COR-L47 (cell line): ENCODE data around the gene KLHL1.
"Not testable (repeated sequence)": the region's sequence is repeated elsewhere in the genome, so short reads cannot be mapped to it uniquely, and the experiment has no call there.

Source experiments
- DNase-seq: peaks from one replicate; lab custom pipeline; 2025; lab: John Stamatoyannopoulos, UW

Gene KLHL1, protein sequence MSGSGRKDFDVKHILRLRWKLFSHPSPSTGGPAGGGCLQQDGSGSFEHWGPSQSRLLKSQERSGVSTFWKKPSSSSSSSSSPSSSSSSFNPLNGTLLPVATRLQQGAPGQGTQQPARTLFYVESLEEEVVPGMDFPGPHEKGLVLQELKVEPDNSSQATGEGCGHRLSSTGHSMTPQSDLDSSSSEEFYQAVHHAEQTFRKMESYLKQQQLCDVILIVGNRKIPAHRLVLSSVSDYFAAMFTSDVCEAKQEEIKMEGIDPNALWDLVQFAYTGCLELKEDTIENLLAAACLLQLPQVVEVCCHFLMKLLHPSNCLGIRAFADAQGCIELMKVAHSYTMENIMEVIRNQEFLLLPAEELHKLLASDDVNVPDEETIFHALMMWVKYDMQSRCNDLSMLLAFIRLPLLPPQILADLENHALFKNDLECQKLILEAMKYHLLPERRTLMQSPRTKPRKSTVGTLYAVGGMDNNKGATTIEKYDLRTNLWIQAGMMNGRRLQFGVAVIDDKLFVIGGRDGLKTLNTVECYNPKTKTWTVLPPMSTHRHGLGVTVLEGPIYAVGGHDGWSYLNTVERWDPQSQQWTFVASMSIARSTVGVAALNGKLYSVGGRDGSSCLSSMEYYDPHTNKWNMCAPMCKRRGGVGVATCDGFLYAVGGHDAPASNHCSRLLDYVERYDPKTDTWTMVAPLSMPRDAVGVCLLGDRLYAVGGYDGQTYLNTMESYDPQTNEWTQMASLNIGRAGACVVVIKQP

DNA sequence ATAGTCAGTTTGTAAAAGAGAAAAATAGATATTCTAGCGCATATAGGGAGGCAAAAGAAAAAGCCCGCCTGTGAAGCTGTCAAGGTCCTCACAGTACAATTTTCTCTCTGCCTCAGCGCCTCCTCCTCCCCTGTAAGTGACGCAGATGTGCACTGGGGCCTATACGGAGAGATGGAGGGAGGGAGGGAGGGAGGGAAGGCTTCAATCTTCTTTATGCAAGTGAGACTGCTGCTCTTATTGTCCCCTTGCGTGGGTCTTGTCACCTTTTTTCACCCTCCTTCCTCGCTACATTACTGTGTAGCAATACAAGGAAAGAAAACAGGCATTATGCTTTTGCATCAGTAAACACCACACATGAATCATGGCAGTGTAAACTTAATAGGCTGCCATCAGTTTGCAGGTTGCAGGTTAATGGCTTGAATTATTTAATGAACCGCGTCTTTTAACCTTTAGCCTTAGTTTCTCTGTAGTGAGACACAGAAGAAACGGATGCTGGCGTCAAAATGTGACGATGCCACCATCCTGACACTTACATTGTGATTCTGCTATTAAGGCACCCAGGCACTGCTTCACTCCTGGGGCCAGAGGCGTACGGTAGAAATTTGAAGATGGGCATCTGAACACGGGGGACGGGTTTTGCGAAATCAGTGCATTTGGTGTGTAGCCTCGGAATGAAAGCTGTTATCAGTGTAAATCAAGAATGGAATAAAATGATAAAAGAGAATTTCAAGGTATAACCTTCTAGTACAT lies at the start of gene KLHL1:
Gene KLHL1 (minus strand): TSS at position 97 of the 750 bp plus-strand sequence. CDS start 753 bp downstream, outside the sequence.
- no peak for DNase-seq

DNA sequence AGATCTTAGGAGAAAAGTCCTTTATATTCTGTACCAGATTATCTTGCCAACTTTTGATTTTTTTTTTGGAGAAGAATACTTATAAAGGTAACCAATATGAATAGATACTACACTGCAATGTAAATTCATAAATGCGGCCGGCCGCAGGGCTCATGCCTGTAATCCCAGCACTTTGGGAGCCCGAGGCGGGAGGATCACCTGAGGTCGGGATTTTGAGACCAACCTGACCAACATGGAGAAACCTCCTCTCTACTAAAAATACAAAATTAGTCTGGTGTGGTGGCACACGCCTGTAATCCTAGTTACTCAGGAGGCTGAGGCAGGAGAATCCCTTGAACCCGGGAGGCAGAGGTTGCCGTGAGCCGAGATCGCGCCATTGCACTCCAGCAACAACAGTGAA lies 34.4 kb upstream of the KLHL1 start:
- DNase-seq, result not testable (repeated sequence)

DNA sequence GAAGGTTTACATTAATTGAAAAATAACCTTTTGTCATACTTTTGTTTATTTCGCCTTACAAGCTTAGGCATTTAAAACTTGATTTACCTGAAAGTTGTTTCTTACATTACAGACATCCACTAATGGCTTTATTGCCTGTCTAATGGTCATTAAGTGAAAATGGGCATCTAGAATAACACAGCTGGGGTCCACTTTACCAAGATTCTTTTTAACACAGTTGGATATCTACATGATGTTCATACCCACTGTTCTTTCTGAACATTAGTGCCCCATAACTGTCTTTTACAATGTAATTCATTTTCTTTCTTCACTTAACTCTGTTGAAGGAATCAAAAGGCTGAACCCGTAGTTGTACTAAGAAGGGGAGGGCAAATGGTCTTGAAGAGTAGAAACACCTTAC lies 19.8 kb upstream of the KLHL1 start:
- DNase-seq, result no peak

DNA sequence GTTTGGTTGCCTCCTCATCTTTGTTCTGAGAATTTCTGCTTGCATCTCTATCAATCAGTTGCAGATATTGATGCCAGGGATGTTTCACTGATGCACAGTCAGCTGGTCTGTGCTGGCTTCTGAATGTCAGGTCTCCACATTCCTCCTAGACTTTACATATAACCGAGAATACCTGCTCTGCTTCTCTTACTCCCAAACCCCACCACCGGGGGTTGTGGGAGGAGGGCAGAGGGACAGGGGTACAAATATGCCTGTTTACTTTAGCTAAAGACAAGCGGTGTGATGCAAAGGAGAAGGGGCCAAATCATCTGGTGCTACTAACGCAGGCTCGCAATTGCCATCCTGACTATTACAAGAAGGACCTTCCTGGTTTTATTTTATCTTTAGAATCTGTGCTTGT lies 17.4 kb upstream of the KLHL1 start:
- no peak for DNase-seq

DNA sequence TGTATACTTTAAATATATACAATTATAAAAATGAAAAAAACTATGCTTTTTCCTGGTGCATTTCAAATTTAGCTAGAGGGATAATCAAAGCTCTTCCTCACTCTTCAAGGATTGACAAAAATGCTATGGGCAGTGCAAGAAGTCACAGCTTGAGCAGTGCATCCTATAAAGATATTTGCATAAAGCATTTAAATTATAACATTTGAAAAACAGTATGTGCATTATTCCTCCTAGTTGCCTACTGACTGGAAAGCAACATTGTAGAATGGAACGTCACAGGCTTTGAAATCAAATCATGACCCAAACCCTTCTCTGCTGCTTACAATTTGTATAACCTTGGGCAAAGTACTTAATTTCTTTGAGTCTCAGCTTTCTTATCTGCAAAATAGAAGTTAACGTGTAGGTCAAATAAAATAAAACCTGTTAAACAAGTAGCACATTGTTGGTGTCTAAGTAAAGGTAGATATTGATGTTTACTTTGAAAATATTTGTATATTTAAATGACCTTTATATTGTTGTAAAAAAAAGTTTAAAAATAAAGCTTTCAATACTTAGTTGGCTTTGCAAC lies 9.2 kb upstream of the KLHL1 start:
- no peak for DNase-seq

DNA sequence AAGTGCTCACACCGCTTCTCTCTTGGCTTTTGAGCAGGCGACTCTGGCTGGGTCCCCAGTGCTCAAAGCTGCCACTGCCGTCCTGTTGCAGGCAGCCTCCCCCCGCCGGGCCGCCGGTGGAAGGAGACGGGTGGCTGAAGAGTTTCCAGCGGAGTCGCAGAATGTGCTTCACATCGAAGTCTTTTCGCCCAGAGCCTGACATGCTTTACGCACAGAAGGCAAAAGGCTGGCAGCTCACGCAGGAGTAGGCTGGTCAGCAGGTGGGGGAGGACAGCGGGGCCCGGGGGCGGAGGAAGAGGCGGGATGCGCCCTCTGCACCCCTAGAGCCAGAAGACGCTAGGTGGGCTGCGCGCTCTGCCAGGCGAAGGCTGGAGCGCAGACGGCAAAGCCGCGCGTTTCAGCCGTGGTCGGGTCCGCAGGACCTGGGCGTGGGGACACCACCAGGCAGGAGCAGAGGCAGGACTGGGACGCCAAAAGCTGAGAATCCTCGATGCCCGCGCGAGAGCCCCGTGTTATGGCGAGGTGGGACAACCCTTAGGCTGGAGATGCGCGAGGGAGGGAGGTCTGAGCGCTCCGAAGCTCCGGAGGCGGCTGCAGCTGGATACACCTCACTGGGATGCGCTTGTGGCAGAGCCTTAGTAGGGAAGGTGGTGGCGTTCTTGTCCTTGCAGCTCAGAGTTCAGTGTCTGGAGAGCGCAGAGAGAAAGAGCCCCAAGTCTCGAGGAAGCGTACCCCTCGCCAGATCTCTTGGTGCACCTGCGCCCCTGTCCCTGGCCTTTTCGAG lies 562 bp downstream of the KLHL1 start, which contains the start of gene ATXN8OS:
Gene ATXN8OS (plus strand): TSS at position 329 of the 784 bp plus-strand sequence.
- no peak for DNase-seq

DNA sequence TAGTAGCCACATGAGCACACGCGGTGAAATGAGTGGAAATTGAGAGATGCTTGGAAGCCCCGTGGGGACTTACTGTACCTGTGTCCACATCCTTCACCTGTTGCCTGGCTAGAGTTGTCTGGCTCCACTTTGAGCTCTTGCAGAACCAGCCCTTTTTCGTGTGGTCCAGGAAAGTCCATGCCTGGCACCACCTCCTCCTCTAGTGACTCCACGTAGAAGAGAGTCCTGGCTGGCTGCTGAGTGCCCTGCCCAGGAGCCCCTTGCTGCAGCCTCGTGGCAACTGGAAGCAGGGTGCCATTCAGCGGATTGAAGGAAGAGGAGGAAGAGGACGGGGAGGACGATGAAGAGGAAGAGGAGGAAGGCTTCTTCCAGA lies 1.1 kb downstream of the KLHL1 start:
- no peak for DNase-seq

DNA sequence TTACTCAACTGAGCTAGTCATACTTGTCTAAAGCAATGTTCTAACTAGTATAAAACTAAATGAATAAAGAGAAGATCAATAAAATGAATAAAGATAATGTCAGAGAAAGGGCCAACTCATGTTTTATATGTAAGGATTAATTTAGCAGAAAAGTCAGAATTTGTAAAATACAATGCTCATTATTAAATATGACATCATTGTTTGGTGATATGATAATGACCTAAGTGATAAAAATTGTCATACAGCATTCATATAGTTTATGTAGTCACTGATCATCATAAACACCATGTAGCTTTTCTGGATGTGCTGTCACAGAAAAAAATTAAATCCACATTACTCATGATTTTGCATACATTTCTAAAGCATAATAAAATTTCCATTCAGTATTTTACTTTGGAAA lies 3.8 kb downstream of the KLHL1 start:
- no peak for DNase-seq

DNA sequence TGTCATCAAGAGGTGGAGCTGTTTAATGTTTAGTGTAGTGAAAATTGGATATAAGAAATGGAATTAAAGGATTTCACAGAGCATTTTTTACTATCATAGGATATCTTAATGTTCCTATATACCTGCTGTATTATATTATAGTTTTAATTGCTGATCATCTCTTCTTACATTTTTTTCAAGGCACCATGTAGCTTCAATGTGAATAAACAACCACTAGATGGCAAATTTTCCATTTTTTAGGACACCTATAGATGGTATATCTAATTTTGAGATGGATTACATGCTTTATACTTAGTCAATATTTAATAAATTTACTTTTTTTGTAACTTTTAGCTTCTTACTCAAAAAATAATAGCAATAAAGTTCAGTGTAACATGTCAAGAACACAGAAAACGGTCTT lies 9.6 kb downstream of the KLHL1 start:
- peak; percentile 2 for DNase-seq

DNA sequence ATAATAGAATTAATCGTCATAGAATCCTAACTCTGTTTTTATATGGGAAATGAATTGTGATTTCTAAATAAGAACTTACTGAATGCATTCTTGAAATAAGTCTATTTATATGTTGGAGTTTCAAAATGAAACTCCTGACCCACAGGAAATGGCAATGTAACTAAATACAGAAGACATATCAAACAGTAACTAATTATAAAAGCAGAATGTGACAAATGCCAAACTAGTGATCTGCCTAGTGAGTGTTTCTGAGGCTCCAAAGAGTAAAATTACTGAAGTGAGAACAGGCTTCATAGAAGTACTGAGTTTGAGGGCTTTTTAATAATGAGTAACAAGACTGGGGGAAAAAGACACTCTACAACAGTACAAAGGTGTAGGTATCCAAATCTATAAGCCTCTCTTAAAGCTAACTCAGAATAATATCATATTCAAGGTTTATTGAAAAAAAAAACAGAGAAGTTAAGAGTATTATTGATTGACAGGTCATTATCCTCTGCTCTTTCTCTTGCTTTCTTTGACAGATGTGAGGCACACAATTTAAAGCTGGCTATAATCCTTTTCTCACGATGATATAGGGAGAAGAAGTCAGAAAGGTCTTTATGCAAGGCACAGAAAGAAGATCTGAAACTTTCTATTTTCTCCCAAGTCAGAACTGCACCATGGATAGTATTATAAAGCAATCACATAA lies 18.1 kb downstream of the KLHL1 start:
- DNase-seq, result no peak

DNA sequence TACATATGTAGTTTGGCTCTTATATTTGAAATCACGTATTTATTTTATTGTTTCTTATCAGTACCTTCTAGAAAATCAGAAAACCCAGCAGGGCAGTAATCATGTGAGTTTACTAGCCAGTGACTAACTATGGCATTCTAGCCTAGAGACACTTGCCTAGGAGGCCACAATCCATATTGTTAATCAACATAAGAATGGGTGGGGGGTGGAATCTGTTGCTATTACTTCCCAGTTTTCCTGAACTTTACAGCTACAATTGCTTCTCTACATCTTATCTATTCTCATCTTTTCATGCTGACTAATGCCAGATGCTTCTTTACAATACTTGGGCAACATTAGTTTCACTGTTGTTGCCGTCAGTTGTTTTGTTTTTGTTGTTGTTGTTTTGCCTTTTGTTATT lies 19.3 kb downstream of the KLHL1 start:
- DNase-seq, result no peak

DNA sequence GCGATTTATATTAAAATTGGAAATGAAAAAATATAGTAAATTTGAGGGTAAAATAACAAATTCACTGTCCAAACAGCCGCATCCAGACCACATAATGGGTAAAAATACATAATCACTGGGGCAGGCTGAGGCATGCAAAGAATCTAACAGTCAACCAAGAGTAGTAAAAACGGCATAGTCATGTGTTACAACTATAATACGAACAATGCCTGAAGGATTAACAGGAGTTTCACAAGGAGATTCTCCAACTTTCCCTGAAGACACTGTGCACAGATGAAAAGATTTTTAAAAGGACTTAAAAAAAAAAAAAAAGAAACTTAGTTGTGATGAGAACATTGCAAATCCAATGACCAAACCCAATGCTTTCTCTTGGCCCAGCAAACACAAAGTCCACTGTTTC lies 21.0 kb downstream of the KLHL1 start:
- DNase-seq, result no peak

DNA sequence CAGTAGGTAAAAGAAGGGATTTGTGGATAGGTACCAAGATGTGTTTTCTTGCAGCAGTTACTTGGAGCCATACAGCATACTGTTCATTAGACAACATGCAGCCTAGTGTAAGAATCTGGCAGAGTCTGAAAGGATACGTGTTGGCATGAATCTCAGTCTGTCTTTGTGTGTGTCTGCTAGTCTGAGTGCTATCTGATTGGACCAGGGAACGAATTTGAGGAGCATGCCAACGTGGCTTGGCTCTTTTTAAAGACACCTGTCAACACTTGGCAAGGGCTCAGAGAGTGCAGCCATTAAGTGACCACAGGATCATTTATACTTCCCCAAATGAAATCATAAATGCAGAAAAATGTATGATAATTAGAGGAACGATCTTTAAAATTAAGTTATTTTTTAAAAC lies 28.2 kb downstream of the KLHL1 start:
- peak; percentile 24 for DNase-seq

DNA sequence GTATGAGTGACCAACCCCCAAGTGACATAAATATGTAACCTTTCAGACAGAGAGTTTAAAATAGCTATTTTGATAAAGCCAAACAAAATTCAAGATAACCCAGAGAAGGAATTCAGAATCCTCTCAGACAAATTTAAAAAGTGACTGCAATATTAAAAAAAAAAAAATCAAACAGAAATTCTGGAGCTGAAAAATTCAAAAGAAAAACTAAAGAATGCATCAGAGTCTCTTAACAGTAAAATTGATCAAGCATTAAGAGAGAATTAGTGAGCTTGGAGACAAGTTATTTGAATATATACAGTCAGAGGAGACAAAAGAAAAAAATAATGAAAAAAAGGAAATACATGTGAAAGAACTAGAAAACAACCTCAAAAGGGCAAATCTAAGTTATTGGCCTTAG lies 53.7 kb downstream of the KLHL1 start:
- DNase-seq, result no peak

DNA sequence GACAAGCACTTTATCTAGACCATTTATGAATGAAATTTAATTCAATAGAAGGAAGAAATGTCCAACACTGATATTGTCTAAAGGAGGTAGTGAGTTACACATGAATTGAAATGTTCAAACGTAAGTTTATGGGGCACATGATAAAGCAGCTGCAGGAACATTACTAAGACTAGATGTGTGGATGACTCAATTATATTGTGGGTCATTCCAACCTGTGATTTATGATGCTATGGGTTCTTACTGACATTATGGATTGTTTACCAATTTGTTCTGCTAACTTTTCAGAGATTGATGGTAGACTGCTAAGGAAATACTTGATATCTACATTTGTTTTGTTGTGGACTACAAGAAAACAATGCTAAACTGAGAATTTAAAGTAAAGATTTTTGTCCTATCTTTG lies 56.7 kb downstream of the KLHL1 start:
- no peak for DNase-seq

DNA sequence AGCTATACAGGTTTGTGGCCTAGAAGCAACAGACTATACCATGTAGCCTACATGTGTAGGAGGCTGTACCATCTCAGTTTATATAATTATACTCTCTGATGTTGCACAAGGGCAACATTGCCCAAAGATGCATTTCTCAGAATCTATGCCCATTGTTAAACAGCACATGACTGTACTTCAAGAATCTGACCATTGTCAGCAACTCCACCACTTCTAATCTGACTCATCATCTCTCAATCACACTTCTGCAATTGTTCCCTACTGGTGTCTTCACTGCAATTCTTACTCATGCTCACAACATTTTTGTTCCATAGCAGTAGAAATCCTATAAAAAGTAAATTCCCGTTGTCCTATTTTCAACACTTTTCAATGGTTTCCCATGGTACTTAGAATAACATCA lies 64.6 kb downstream of the KLHL1 start:
- no peak for DNase-seq

DNA sequence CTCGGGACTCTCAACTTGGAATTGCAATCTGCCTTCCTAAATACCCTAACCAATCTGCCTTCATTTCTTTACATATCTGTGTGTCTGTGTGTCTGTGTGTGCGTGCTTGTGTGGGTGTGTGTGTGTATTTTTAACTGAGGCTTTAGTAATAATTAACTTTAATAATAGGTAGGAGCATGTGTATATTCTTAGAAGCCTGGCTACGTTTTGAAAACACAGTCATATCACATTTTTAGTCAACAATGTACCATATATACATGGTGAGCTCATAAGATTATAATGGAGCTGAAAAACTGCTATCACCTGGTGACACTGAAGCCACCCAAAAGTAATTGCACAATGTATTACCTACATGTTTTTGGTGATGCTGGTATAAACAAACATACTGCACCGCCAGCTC lies 66.1 kb downstream of the KLHL1 start:
- DNase-seq, result no peak

DNA sequence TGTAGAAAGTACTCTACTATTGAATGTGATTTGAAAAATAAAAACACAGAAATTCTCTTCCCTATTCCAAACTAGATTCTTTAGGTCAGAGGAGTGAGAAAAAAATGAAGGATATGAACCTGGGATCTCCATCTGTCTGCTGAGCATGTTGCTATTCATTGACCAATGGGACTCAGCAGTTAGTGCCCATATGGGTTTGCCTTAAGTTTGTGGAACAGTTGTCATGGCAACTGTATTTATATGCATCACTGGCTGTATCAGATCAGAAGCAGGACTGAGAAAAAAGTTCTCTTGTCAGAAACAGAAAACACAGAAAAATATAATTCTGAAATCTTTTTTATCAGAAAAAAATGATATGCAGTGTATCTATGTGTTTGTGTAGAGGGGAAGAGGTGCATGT lies 74.0 kb downstream of the KLHL1 start:
- DNase-seq, result no peak

DNA sequence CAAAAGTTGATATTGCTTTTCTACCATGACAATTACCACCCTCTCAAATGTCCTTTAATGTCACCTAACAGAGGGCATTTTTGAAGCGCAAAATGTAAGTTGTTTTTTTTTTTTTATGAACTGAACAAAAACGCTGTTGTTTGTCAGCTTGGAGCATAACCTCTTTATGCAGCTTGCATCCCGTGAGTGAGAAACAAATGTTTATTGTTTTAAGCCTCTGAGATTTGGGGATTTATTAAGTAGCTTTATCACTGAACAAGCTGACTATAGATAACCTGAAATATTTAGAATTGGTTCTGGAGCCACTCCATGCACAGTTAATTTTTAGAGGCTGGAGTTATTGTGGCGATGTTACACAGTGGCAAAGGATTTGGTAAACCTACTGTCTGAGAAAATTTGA lies 80.7 kb downstream of the KLHL1 start:
- DNase-seq, result no peak

DNA sequence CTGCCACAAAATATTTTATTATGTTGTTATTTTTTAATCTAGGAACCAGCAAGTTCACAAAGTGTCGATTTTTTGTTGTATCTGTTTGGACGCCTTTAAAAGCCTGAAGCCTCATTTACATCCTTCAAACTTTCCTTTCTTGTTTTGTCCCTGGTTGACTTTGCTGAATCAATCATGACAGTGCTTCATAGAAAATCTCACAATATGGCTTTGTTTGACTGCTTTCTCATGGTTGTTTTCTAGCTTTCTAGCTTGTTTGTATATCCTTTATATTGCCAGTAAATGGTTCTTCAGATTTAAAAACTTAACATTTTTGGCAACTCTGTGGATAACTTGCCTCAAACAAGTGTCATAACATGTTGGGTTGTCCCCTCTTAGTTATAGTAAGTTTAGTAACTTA lies 84.7 kb downstream of the KLHL1 start:
- no peak for DNase-seq

DNA sequence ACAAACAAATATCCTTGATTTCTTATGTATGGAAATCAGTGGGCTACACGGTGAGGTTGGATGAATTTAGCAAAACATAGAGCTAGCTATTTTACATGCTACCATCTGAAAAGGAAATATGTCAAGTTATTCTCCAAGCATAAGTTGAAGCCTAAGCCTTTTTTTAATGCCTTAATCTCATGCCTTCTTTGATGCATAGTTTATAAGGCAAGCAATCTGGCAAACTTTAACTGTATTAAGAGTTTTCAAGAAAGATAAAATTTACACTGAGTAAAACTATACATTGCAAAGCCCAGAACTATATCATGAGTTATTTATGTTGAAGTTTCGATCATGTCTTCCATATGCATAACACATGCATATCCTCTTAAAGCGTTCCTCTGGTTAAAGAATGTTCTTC lies 85.6 kb downstream of the KLHL1 start:
- DNase-seq, result no peak
